Caco-2 (cell line): ENCODE results near the gene APIP. TPM values are rescaled to one million over a fixed set of nuclear protein-coding genes. Genes with fewer than 3 reads are reported as not detected.

ENCODE experiments used
- BruUV-seq: library from RNA; stranded (reverse); fragments of 400-500 nt; replicated peaks from 2 replicates; lab custom pipeline; 2021; lab: Mats Ljungman, UMichigan
- CTCF ChIA-PET: fragments of 300-600 bp; sonication (Branson Sonifier 250); formaldehyde crosslinking; loops from one replicate; lab custom pipeline; 2022; ENCODE audit warnings: antibody characterized with exemption; lab: Charles Lee
- POLR2A ChIA-PET: fragments of 300-600 bp; sonication (Branson Sonifier 250); formaldehyde crosslinking; loops from one replicate; lab custom pipeline; 2022; ENCODE audit warnings: antibody characterized with exemption; lab: Charles Lee
- DNase-seq, 2 experiments: peaks; one replicate each; pipeline versions ENCODE4 v3.0.0 to v3.0.0-alpha.2; 2020 to 2022
- H3K27me3 ChIP-seq: replicated peaks from 2 replicates; pipeline ENCODE4 v1.6.0; 2011; ENCODE audit warnings: low read length; ENCODE audit not compliant: control insufficient read depth, insufficient read depth
- H3K36me3 ChIP-seq: 2 replicates; pipeline ENCODE4 v1.5.1; 2011; ENCODE audit warnings: low read length; ENCODE audit not compliant: control insufficient read depth, insufficient read depth
- H3K4me1 ChIP-seq: fragments of 250-450 bp; sonication (Bioruptor Pico); 2 replicates; pipeline ENCODE4 v1.5.1; 2020; ENCODE audit warnings: mild to moderate bottlenecking
- H3K4me3 ChIP-seq: 2 replicates; pipeline ENCODE4 v1.5.1; 2011; ENCODE audit warnings: low read depth, mild to moderate bottlenecking, control low read depth, low read length
- H3K9me3 ChIP-seq: fragments of 250-450 bp; sonication (Bioruptor Pico); 2 replicates; pipeline ENCODE4 v1.5.1; 2020; ENCODE audit warnings: mild to moderate bottlenecking, moderate library complexity
- H3K27ac Mint-ChIP-seq: one replicate; pipeline ENCODE4 v1.8.0; 2022; ENCODE audit warnings: mixed read lengths; ENCODE audit not compliant: unreplicated experiment
- H3K27me3 Mint-ChIP-seq: one replicate; pipeline ENCODE4 v1.8.0; 2022; ENCODE audit warnings: mixed read lengths; ENCODE audit not compliant: insufficient read depth, unreplicated experiment
- H3K36me3 Mint-ChIP-seq: one replicate; pipeline ENCODE4 v1.8.0; 2022; ENCODE audit warnings: mild to moderate bottlenecking, mixed read lengths; ENCODE audit not compliant: insufficient read depth, unreplicated experiment
- H3K4me1 Mint-ChIP-seq: one replicate; pipeline ENCODE4 v1.8.0; 2022; ENCODE audit warnings: low read depth, mixed read lengths; ENCODE audit not compliant: unreplicated experiment
- H3K4me3 Mint-ChIP-seq: one replicate; pipeline ENCODE4 v1.8.0; 2022; ENCODE audit warnings: mild to moderate bottlenecking, moderate library complexity, mixed read lengths; ENCODE audit not compliant: unreplicated experiment
- H3K9me3 Mint-ChIP-seq: one replicate; pipeline ENCODE4 v1.8.0; 2022; ENCODE audit warnings: mixed read lengths; ENCODE audit not compliant: unreplicated experiment
- intact Hi-C: fragments of 100-400 bp; cut with micrococcal nuclease; formaldehyde crosslinking; loops from one replicate; pipeline ENCODE4 v1.10.0; 2022; ENCODE audit not compliant: unreplicated experiment
- total RNA-seq: library from RNA; stranded (reverse); gene quantifications from 2 replicates; pipeline ENCODE4 v1.2.3, GENCODE V29; 2022
- TF ChIP-seq, protein P1 (sequence below), 2 experiments: fragments of 200-600 bp in 1 of 2; IDR thresholded peaks; 1 replicate in 1 of 2; 2 replicates in 1 of 2; pipeline versions ENCODE4 v1.5.1 to v1.8.0; 2011 to 2022; ENCODE audit warnings: antibody characterized with exemption in 1 of 2, control low read depth in 1 of 2, inconsistent platforms in 1 of 2, low read depth in 1 of 2, low read length in 1 of 2, mild to moderate bottlenecking in 1 of 2, moderate library complexity in 1 of 2; ENCODE audit not compliant: insufficient read depth in 1 of 2, severe bottlenecking in 1 of 2, unreplicated experiment in 1 of 2

APIP gene
- total RNA-seq, 1 experiment from 2014 or later, result 19.8 TPM

DNA sequence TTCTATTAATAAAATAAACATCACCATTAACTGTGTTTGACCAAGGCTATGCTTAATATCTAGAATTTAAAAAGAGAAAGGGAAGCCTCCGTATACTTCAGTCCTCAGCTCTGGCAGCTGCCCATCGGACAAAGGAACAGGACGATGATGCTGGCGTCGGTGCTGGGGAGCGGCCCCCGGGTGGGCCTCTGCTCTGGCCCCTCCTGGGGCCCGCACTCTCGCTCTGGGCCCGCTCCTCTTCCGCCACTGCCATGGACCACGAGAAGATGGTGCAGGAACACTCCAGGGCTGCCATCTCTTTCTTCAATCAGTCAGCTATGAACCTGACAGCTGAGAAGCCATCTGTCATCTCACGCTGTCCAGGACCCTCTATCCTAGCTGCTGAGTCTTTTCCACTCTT is 25.5 kb upstream of the APIP start:
- H3K36me3 Mint-ChIP-seq, result peaks cover 24% of the 10 kb centered on the region
- Histone ChIP-seq H3K27me3 (no peaks in the 10 kb centered on the region), H3K36me3 (no peaks in the 10 kb centered on the region), H3K9me3 (peaks cover 5% of the 10 kb centered on the region), H3K4me1 (no peaks in the 10 kb centered on the region; the same call in 1 of the 2 replicates), H3K4me3 (no peak overlapping the region)
- TF ChIP-seq, protein P1, sequence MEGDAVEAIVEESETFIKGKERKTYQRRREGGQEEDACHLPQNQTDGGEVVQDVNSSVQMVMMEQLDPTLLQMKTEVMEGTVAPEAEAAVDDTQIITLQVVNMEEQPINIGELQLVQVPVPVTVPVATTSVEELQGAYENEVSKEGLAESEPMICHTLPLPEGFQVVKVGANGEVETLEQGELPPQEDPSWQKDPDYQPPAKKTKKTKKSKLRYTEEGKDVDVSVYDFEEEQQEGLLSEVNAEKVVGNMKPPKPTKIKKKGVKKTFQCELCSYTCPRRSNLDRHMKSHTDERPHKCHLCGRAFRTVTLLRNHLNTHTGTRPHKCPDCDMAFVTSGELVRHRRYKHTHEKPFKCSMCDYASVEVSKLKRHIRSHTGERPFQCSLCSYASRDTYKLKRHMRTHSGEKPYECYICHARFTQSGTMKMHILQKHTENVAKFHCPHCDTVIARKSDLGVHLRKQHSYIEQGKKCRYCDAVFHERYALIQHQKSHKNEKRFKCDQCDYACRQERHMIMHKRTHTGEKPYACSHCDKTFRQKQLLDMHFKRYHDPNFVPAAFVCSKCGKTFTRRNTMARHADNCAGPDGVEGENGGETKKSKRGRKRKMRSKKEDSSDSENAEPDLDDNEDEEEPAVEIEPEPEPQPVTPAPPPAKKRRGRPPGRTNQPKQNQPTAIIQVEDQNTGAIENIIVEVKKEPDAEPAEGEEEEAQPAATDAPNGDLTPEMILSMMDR (IDR thresholded peaks at IDR 0.05; ENCODE audit: insufficient read depth in 1 of 2, low read depth in 1 of 2, low read length in 1 of 2, severe bottlenecking in 1 of 2, unreplicated experiment in 1 of 2), result no peak
- H3K9me3 Mint-ChIP-seq, result no peaks in the 10 kb centered on the region
- H3K4me3 Mint-ChIP-seq, result no peak overlapping the region
- POLR2A ChIA-PET, result interaction anchor here (0.6 kb wide), 1 partner anchor 23 kb away, joined by 3 read pairs; no protein-coding TSS in a partner anchor
- CTCF ChIA-PET, result no interaction called here
- H3K27ac Mint-ChIP-seq, result no peak overlapping the region
- no peak for DNase-seq
- H3K4me1 Mint-ChIP-seq, result peaks cover 7% of the 10 kb centered on the region
- no peaks in the 10 kb centered on the region for H3K27me3 Mint-ChIP-seq
- intact Hi-C loops, result no loop called here
- no TSS peak for BruUV-seq

DNA sequence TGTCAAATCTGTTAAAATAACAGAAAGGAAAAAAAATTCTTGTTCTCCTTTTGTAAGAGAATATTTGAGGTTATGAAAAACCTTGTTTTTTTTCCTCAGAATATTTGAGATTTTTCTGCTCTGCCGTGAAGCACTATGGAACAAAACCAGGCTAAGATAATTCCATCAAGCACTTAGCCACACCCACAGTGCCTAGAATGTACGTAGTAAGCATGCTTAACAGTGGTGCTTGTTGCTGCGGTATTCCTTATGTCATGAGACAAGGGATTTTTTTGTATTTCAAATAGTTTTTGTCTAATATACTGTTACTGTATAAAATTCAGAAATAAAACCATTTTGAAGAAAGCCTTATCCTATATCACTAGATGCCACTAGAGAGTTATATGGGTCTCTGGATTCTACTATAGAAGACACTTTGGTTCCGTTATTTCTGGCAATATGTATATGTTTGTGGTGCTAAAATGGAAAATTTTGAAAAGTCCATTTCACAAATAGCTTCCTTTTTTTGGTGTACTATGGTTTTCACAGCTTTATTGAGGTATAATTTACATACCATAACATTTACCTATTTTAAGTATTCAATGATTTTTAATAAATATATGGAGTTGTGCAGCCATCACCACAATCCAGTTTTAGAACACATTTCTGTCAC is 24.0 kb upstream of the APIP start:
- no peaks in the 10 kb centered on the region for H3K36me3 ChIP-seq
- TF ChIP-seq, protein P1 (IDR thresholded peaks at IDR 0.05; ENCODE audit: insufficient read depth in 1 of 2, low read depth in 1 of 2, low read length in 1 of 2, severe bottlenecking in 1 of 2, unreplicated experiment in 1 of 2), result no peak
- Mint-ChIP-seq H3K9me3 (no peaks in the 10 kb centered on the region), H3K27me3 (no peaks in the 10 kb centered on the region), H3K36me3 (peaks cover 22% of the 10 kb centered on the region), H3K4me1 (peaks cover 7% of the 10 kb centered on the region), H3K27ac (no peak overlapping the region), H3K4me3 (no peak overlapping the region)
- ChIA-PET CTCF (no interaction called here), POLR2A (no interaction called here)
- no peak for DNase-seq
- peaks cover 5% of the 10 kb centered on the region for H3K9me3 ChIP-seq
- no peak overlapping the region for H3K4me3 ChIP-seq
- intact Hi-C loops, result no loop called here
- no peaks in the 10 kb centered on the region for H3K27me3 ChIP-seq
- BruUV-seq, result no TSS peak
- H3K4me1 ChIP-seq, result no peaks in the 10 kb centered on the region; the same call in 1 of the 2 replicates

- Mint-ChIP-seq H3K4me1 (peaks cover 4% of the 10 kb centered on the region), H3K27me3 (no peaks in the 10 kb centered on the region), H3K27ac (no peak overlapping the region), H3K9me3 (no peaks in the 10 kb centered on the region), H3K4me3 (no peak overlapping the region), H3K36me3 (peaks cover 25% of the 10 kb centered on the region)
- ChIA-PET POLR2A (no interaction called here), CTCF (no interaction called here)
- intact Hi-C loops, result no loop called here
- Histone ChIP-seq H3K36me3 (no peaks in the 10 kb centered on the region), H3K4me1 (no peaks in the 10 kb centered on the region; the same call in 1 of the 2 replicates), H3K27me3 (no peaks in the 10 kb centered on the region), H3K9me3 (no peaks in the 10 kb centered on the region), H3K4me3 (no peak overlapping the region)
- DNase-seq, result no peak
- TF ChIP-seq, protein P1 (IDR thresholded peaks at IDR 0.05; ENCODE audit: insufficient read depth in 1 of 2, low read depth in 1 of 2, low read length in 1 of 2, severe bottlenecking in 1 of 2, unreplicated experiment in 1 of 2), result no peak
- no TSS peak for BruUV-seq
Measured at GRCh38 chr11:34938611-34939010, 22.4 kb upstream of the APIP start.
